ENCODE data around the gene IL1A. TPM values are rescaled to one million over a fixed set of nuclear protein-coding genes. Genes with fewer than 3 reads are reported as not detected.
A peak's percentile ranks its signal among the peaks of the same experiment; 100 is the strongest.

The IL1A gene
- total RNA-seq, 1 experiment from 2014 or later, result 0.42 TPM

DNA sequence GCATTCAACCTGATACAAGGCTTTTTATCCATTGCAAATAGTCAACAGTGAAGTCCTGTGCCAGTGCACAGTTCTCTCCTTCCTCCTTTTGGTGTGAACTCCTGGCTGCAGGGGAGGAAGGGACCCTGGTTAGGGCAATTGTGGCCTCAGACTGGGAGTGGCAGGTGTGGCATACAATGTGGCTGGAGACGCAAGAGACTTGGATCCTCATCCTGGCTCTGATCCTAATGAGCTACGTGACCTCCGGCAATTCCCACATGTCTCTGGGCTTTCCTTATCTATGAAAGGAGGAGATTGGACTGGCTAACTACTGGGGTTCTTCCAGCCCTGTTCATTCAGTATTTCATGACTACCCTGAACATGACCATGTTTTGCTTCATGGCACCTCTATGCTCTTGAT is 10.5 kb upstream of the IL1A start (continued):
- TF ChIP-seq, protein P1, sequence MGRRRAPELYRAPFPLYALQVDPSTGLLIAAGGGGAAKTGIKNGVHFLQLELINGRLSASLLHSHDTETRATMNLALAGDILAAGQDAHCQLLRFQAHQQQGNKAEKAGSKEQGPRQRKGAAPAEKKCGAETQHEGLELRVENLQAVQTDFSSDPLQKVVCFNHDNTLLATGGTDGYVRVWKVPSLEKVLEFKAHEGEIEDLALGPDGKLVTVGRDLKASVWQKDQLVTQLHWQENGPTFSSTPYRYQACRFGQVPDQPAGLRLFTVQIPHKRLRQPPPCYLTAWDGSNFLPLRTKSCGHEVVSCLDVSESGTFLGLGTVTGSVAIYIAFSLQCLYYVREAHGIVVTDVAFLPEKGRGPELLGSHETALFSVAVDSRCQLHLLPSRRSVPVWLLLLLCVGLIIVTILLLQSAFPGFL (CRISPR knock-in tag; IDR thresholded peaks at IDR 0.05; ENCODE audit: borderline replicate concordance), result no peak
- TF ChIP-seq HMGXB4 (CRISPR knock-in tag; IDR thresholded peaks at IDR 0.05) (no peak), TEAD1 (CRISPR knock-in tag; IDR thresholded peaks at IDR 0.05) (no peak), HMGA2 (CRISPR knock-in tag; IDR thresholded peaks at IDR 0.05) (no peak), ZMAT4 (CRISPR knock-in tag; IDR thresholded peaks at IDR 0.05) (no peak), SP1 (CRISPR knock-in tag; conservative IDR thresholded peaks at IDR 0.05) (no peak), ZNF263 (CRISPR knock-in tag; IDR thresholded peaks at IDR 0.05; ENCODE audit: low read depth) (no peak), MAX (CRISPR knock-in tag; IDR thresholded peaks at IDR 0.05) (no peak), TP53 (CRISPR knock-in tag; IDR thresholded peaks at IDR 0.05) (no peak), RELA (CRISPR knock-in tag; IDR thresholded peaks at IDR 0.05; ENCODE audit: borderline replicate concordance) (no peak)
- TF ChIP-seq, protein P2, sequence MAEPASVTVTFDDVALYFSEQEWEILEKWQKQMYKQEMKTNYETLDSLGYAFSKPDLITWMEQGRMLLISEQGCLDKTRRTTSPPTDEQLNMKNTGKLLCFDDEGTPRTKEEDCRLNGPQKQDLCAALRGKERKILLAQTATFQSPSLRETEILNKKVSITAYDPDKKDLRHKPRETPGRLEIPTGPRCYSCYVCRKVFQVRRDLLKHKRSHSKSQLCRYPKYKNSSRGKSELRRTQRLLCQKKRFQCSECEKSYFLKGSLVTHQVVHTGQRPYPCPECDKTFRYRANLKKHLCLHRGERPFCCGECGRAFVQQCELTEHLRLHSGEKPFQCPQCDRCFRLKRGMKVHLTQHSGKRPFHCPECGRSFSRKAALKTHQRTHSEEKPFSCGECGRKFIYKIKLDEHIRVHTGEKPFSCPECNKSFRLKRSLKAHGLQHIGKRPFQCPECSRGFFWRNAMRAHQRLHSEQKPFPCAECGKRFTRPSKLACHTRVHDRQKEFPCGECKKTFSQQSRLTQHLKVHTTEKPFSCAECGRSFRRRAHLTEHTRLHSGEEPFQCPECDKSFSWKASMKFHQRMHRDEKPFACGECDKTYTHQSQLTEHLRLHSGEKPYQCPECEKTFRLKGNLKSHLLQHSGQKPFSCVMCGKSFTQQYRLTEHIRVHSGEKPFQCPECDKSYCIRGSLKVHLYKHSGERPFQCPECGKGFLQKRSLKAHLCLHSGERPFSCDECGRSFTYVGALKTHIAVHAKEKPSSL (CRISPR knock-in tag; conservative IDR thresholded peaks at IDR 0.05), result no peak
- TF ChIP-seq, protein P3, sequence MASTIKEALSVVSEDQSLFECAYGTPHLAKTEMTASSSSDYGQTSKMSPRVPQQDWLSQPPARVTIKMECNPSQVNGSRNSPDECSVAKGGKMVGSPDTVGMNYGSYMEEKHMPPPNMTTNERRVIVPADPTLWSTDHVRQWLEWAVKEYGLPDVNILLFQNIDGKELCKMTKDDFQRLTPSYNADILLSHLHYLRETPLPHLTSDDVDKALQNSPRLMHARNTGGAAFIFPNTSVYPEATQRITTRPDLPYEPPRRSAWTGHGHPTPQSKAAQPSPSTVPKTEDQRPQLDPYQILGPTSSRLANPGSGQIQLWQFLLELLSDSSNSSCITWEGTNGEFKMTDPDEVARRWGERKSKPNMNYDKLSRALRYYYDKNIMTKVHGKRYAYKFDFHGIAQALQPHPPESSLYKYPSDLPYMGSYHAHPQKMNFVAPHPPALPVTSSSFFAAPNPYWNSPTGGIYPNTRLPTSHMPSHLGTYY (CRISPR knock-in tag; IDR thresholded peaks at IDR 0.05), result no peak
- TF ChIP-seq, protein P4, sequence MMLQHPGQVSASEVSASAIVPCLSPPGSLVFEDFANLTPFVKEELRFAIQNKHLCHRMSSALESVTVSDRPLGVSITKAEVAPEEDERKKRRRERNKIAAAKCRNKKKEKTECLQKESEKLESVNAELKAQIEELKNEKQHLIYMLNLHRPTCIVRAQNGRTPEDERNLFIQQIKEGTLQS (CRISPR knock-in tag; conservative IDR thresholded peaks at IDR 0.05), result no peak

DNA sequence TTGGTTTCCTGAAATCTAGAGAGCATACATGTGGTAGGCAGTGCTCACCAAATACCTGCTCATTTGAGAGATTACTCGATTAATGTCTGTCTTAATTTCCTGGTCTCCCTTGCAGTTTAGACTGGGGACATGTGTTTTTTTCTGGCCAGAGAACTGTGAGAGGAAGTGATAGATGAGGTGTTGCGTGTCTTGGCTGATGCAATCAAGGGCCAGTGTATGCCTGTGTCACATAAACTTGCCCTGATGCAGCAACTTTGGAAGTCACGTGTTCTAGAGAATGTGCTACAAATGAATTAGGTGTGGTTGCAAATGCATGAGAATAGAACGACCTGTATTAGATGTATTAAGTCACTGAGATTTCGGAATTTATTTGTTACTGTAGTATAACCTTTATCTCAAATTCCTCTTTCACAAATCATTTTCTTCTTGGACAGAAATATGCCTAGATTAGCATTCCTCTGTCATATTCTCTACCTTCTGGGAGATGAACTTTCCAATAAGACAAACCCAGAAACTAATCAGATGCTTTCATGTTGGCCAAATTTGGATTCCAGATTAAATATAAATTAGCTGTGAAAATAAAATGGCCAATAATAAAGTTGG is 9.9 kb upstream of the IL1A start:
- peaks cover 56% of the 10 kb centered on the region for H3K4me1 Mint-ChIP-seq

GRCh38 chr2:112793449-112793978 is 9.2 kb upstream of the IL1A start:
- Mint-ChIP-seq H3K27me3 (ENCODE audit: low read depth) (no peaks in the 10 kb centered on the region; the same call in 1 of the 2 replicates), H3K36me3 (peaks cover 8% of the 10 kb centered on the region), H3K4me1 (peaks cover 52% of the 10 kb centered on the region), H3K4me3 (no peak overlapping the region), H3K27ac (no peak overlapping the region), H3K9me3 (peaks cover 18% of the 10 kb centered on the region)
- POLR2A ChIA-PET, result no interaction called here
- CTCF ChIA-PET, result no interaction called here
- ATAC-seq (no peak), DNase-seq (ENCODE audit: low spot score) (no peak)
- TF ChIP-seq JUN (CRISPR knock-in tag; IDR thresholded peaks at IDR 0.05) (no peak), AFF4 (CRISPR knock-in tag; IDR thresholded peaks at IDR 0.05; ENCODE audit: borderline replicate concordance) (no peak), NR1H2 (CRISPR knock-in tag; IDR thresholded peaks at IDR 0.05) (no peak), ZNF263 (CRISPR knock-in tag; IDR thresholded peaks at IDR 0.05; ENCODE audit: low read depth) (no peak), TEAD4 (CRISPR knock-in tag; IDR thresholded peaks at IDR 0.05) (no peak), CREM (CRISPR knock-in tag; IDR thresholded peaks at IDR 0.05) (no peak), ZNF396 (CRISPR knock-in tag; IDR thresholded peaks at IDR 0.05; ENCODE audit: borderline replicate concordance) (no peak), SMAD4 (CRISPR knock-in tag; IDR thresholded peaks at IDR 0.05) (no peak)
- TF ChIP-seq, protein P4 (CRISPR knock-in tag; conservative IDR thresholded peaks at IDR 0.05), result no peak

More for the DNA sequence above, 9.9 kb upstream of the IL1A start:
- no peak overlapping the region for H3K4me3 Mint-ChIP-seq
- ATAC-seq (no peak), DNase-seq (ENCODE audit: low spot score) (no peak)
- TF ChIP-seq GABPB1 (CRISPR knock-in tag; IDR thresholded peaks at IDR 0.05) (peak; percentile 99), SP1 (CRISPR knock-in tag; conservative IDR thresholded peaks at IDR 0.05) (no peak)
- H3K9me3 Mint-ChIP-seq, result peaks cover 18% of the 10 kb centered on the region
- H3K27ac Mint-ChIP-seq, result peak overlapping the region; percentile 5; the same call in 1 of the 2 replicates
- CTCF ChIA-PET, result interaction anchor here (1.0 kb wide), 1 partner anchor 45 kb away, joined by 3 read pairs; no protein-coding TSS in a partner anchor
- peaks cover 8% of the 10 kb centered on the region for H3K36me3 Mint-ChIP-seq
- H3K27me3 Mint-ChIP-seq (ENCODE audit: low read depth), result no peaks in the 10 kb centered on the region; the same call in 1 of the 2 replicates
- POLR2A ChIA-PET, result no interaction called here

Data from WTC11 (cell line).